SKM-1 (cell line): ENCODE results near the gene ARHGAP24.
"Not testable (repeated sequence)": the region's sequence is repeated elsewhere in the genome, so short reads cannot be mapped to it uniquely, and the experiment has no call there.

ENCODE experiments used
- DNase-seq: peaks from one replicate; lab custom pipeline; 2025; ENCODE audit not compliant: unreplicated experiment; lab: John Stamatoyannopoulos, UW

Gene ARHGAP24

GRCh38 chr4:85805891-85806290 is 330.9 kb downstream of the ARHGAP24 start:
- no peak for DNase-seq

- no peak for DNase-seq
Observed at GRCh38 chr4:85806334-85806733, 331.4 kb downstream of the ARHGAP24 start.

GRCh38 chr4:85807247-85807950 is 332.4 kb downstream of the ARHGAP24 start:
- DNase-seq = no peak

GRCh38 chr4:85808104-85808503 is 333.2 kb downstream of the ARHGAP24 start:
- DNase-seq = no peak

- no peak for DNase-seq
Observed at GRCh38 chr4:85808864-85809263, 333.9 kb downstream of the ARHGAP24 start.

GRCh38 chr4:85812776-85813175 is 337.8 kb downstream of the ARHGAP24 start:
- no peak for DNase-seq

- DNase-seq = no peak
Observed at GRCh38 chr4:85815796-85816459, 341.0 kb downstream of the ARHGAP24 start.

GRCh38 chr4:85818700-85819099 is 343.8 kb downstream of the ARHGAP24 start:
- DNase-seq = no peak

GRCh38 chr4:85820101-85820500 is 345.2 kb downstream of the ARHGAP24 start:
- DNase-seq = not testable (repeated sequence)

- DNase-seq = no peak
Observed at GRCh38 chr4:85821688-85822455, 346.9 kb downstream of the ARHGAP24 start.

- DNase-seq = no peak
Observed at GRCh38 chr4:85823295-85823694, 348.3 kb downstream of the ARHGAP24 start.

- no peak for DNase-seq
Observed at GRCh38 chr4:85824166-85824945, 349.4 kb downstream of the ARHGAP24 start.

- DNase-seq = no peak
Observed at GRCh38 chr4:85826060-85826678, 351.2 kb downstream of the ARHGAP24 start.

- no peak for DNase-seq
Observed at GRCh38 chr4:85828027-85828890, 353.3 kb downstream of the ARHGAP24 start.

- no peak for DNase-seq
Observed at GRCh38 chr4:85829276-85830051, 354.5 kb downstream of the ARHGAP24 start.

- DNase-seq = no peak
Observed at GRCh38 chr4:85831647-85832046, 356.7 kb downstream of the ARHGAP24 start.

GRCh38 chr4:85833302-85833701 is 358.4 kb downstream of the ARHGAP24 start:
- no peak for DNase-seq

GRCh38 chr4:85834934-85835333 is 360.0 kb downstream of the ARHGAP24 start:
- no peak for DNase-seq
